PFSK-1 (cell line): ENCODE data around the gene PIK3AP1.

Source experiments
- FOXP2 ChIP-seq: optimal IDR thresholded peaks from 2 replicates; pipeline ENCODE3; 2011; ENCODE audit warnings: borderline replicate concordance, control low read depth, inconsistent platforms; ENCODE audit not compliant: insufficient read depth; ENCODE audit errors: extremely low read length, extremely low read depth
- POLR2AphosphoS5 ChIP-seq: IDR thresholded peaks from 2 replicates; pipeline ENCODE4 v1.6.1; 2012; ENCODE audit warnings: low read depth, mild to moderate bottlenecking, control low read depth, low read length, moderate library complexity
- REST ChIP-seq, 2 experiments: IDR thresholded peaks; 2 replicates each; pipeline versions ENCODE4 v1.6.1 to v1.8.0; 2011 to 2012; ENCODE audit warnings: low read depth in 2 of 2, low read length in 2 of 2, control low read depth in 1 of 2, inconsistent platforms in 1 of 2, mild to moderate bottlenecking in 1 of 2, moderate library complexity in 1 of 2; ENCODE audit not compliant: insufficient read depth in 1 of 2
- SIN3A ChIP-seq: IDR thresholded peaks from 2 replicates; pipeline ENCODE4 v1.6.1; 2012; ENCODE audit warnings: mild to moderate bottlenecking, low read length, moderate library complexity, borderline replicate concordance; ENCODE audit not compliant: insufficient read depth
- TAF1 ChIP-seq: IDR thresholded peaks from 2 replicates; pipeline ENCODE4 v1.6.1; 2012; ENCODE audit warnings: low read length, control low read depth, borderline replicate concordance; ENCODE audit not compliant: insufficient read depth

Gene PIK3AP1

GRCh38 chr10:96655461-96656197, 64.7 kb downstream of the PIK3AP1 start:
- TF ChIP-seq SIN3A (no peak), FOXP2 (no peak), REST (IDR thresholded peaks at IDR 0.05; ENCODE audit: insufficient read depth in 1 of 2, low read depth in 2 of 2, low read length in 2 of 2) (no peak), TAF1 (no peak), POLR2AphosphoS5 (no peak)

GRCh38 chr10:96651998-96652431, 68.3 kb downstream of the PIK3AP1 start:
- no peak for TF ChIP-seq REST (IDR thresholded peaks at IDR 0.05; ENCODE audit: insufficient read depth in 1 of 2, low read depth in 2 of 2, low read length in 2 of 2)
- TF ChIP-seq POLR2AphosphoS5, result no peak
- TF ChIP-seq TAF1, result no peak
- TF ChIP-seq SIN3A, result no peak
- TF ChIP-seq FOXP2, result no peak

- TF ChIP-seq FOXP2 (no peak), REST (IDR thresholded peaks at IDR 0.05; ENCODE audit: insufficient read depth in 1 of 2, low read depth in 2 of 2, low read length in 2 of 2) (no peak), POLR2AphosphoS5 (no peak), TAF1 (no peak), SIN3A (no peak)
Measured at GRCh38 chr10:96650958-96651357, 69.4 kb downstream of the PIK3AP1 start.

- TF ChIP-seq POLR2AphosphoS5, result no peak
- no peak for TF ChIP-seq TAF1
- TF ChIP-seq SIN3A, result no peak
- TF ChIP-seq FOXP2, result no peak
- no peak for TF ChIP-seq REST (IDR thresholded peaks at IDR 0.05; ENCODE audit: insufficient read depth in 1 of 2, low read depth in 2 of 2, low read length in 2 of 2)
Measured at GRCh38 chr10:96648297-96648696, 72.0 kb downstream of the PIK3AP1 start.

GRCh38 chr10:96647466-96647865, 72.8 kb downstream of the PIK3AP1 start:
- TF ChIP-seq FOXP2, result no peak
- TF ChIP-seq REST (IDR thresholded peaks at IDR 0.05; ENCODE audit: insufficient read depth in 1 of 2, low read depth in 2 of 2, low read length in 2 of 2), result no peak
- no peak for TF ChIP-seq POLR2AphosphoS5
- no peak for TF ChIP-seq SIN3A
- no peak for TF ChIP-seq TAF1
